ENCODE data around the gene AFTPH. TPM values are rescaled to one million over a fixed set of nuclear protein-coding genes. Genes with fewer than 3 reads are reported as not detected.
A peak's percentile ranks its signal among the peaks of the same experiment; 100 is the strongest.

Gene AFTPH
- total and polyA plus RNA-seq, 9 of the 15 experiments (the other 6 are each of a cell fraction or from before 2014, with no cell fraction given) = 8.0 to 26.2 (median 13.8) TPM

- POLR2A ChIA-PET = interaction anchor here (0.6 to 1.4 kb wide), 5 partner anchors 13 to 567 kb away, joined by 3 to 6 read pairs (median 3); no protein-coding TSS in a partner anchor
- 5% methylated on average over 20 of the region's 20 CpGs for WGBS (ENCODE audit: insufficient coverage, low coverage, missing lambda C conversion rate)
- Histone ChIP-seq H3K27ac (ENCODE audit: extremely low read depth, low read depth, low read length) (no peak overlapping the region), H3K79me2 (ENCODE audit: control insufficient read depth, insufficient read depth, low read length) (no peaks in the 10 kb centered on the region), H3K9me3 (replicated peaks; ENCODE audit: control insufficient read depth, insufficient read depth, low read depth, low read length) (no peaks in the 10 kb centered on the region), H3K4me1 (replicated peaks in 1 of 2; ENCODE audit: control insufficient read depth in 2 of 2, insufficient read depth in 2 of 2, low read length in 2 of 2) (no peaks in the 10 kb centered on the region), H2AFZ (ENCODE audit: low read depth, low read length) (no peak overlapping the region), H3K9me1 (ENCODE audit: control insufficient read depth, insufficient read depth, low read length) (no peaks in the 10 kb centered on the region), H3K9ac (ENCODE audit: insufficient read depth in 1 of 2, low read depth in 2 of 2, low read length in 2 of 2) (peak overlapping the region in 1 of 2 experiments; percentile 36; a peak in 1 of 4 replicates), H4K20me1 (replicated peaks; ENCODE audit: control insufficient read depth, insufficient read depth, low read length) (peaks cover 6% of the 10 kb centered on the region; the same call in 1 of the 2 replicates), H3K4me3 (no peak overlapping the region), H3K4me2 (ENCODE audit: insufficient read depth, low read length) (no peak overlapping the region), H3K27me3 (ENCODE audit: control insufficient read depth in 2 of 2, insufficient read depth in 2 of 2, low read length in 2 of 2) (peaks cover 15 to 36% of the 10 kb centered on the region in 2 experiments), H3K36me3 (ENCODE audit: control insufficient read depth, insufficient read depth, low read length) (no peaks in the 10 kb centered on the region)
- ATAC-seq = peak; percentile 92
- no TSS peak for BruUV-seq (replicated peaks)
- intact Hi-C loops (cut with micrococcal nuclease) = loop anchor here (1.0 to 2.0 kb wide), 3 partner anchors 32 to 440 kb away; no protein-coding TSS in a partner anchor
- in situ Hi-C loops (cut with MboI) = loop anchor here (5.0 to 10.0 kb wide), 2 partner anchors 156 to 434 kb away; no protein-coding TSS in a partner anchor
- DNase-seq (ENCODE audit: extremely low read depth in 1 of 4, low spot score in 3 of 4) = peak; percentile 68 to 79 (median 78)
- CTCF ChIA-PET (ENCODE audit: low intra/inter-chr PET ratio) = interaction anchor here (0.5 to 2.4 kb wide), 7 partner anchors 30 to 439 kb away, joined by 3 to 23 read pairs (median 4); no protein-coding TSS in a partner anchor
- FAIRE-seq = peak; percentile 90
- no peak for TF ChIP-seq TAF15 (IDR thresholded peaks at IDR 0.05; ENCODE audit: low read depth, low read length)
- 0 out of 2 replicates have a peak, but pooled peaks have one; percentile 5 for TF ChIP-seq RAD51 (IDR thresholded peaks at IDR 0.05; ENCODE audit: borderline replicate concordance, low read depth)
- TF ChIP-seq SRSF9 (IDR thresholded peaks at IDR 0.05; ENCODE audit: borderline replicate concordance, low read depth, low read length) = no peak
- no peak for TF ChIP-seq ARID1B (IDR thresholded peaks at IDR 0.05)
- no peak for TF ChIP-seq HDAC3 (IDR thresholded peaks at IDR 0.05; ENCODE audit: borderline replicate concordance, partially characterized antibody)
- TF ChIP-seq RAD21 (CRISPR knock-in tag; conservative IDR thresholded peaks at IDR 0.05 in 1 of 2, IDR thresholded peaks at IDR 0.05 in 1 of 2) = peak; percentile 77 to 92
- TF ChIP-seq C11orf30 (IDR thresholded peaks at IDR 0.05; ENCODE audit: low read depth) = no peak
- no peak for TF ChIP-seq TRIM24 (IDR thresholded peaks at IDR 0.05)
- TF ChIP-seq PML (IDR thresholded peaks at IDR 0.05; ENCODE audit: low read length) = no peak
- no peak for TF ChIP-seq HNRNPK (IDR thresholded peaks at IDR 0.05; ENCODE audit: low read depth, low read length, poor library complexity, severe bottlenecking)
- peak in 1 of 3 experiments; percentile 15 for TF ChIP-seq YY1 (IDR thresholded peaks at IDR 0.05; ENCODE audit: borderline replicate concordance in 1 of 3, control insufficient read depth in 1 of 3, extremely low read depth in 1 of 3, insufficient read depth in 3 of 3, insufficient read length in 1 of 3, insufficient replicate concordance in 2 of 3, low read depth in 1 of 3, low read length in 2 of 3)
- TF ChIP-seq NCOR1 (IDR thresholded peaks at IDR 0.05) = peak; percentile 4; the same call in 1 of the 2 replicates
- peak; percentile 66; the same call in 1 of the 2 replicates for TF ChIP-seq SMC3 (conservative IDR thresholded peaks at IDR 0.05; ENCODE audit: insufficient read depth, low read depth, low read length)
- no peak for TF ChIP-seq MTA1 (IDR thresholded peaks at IDR 0.05; ENCODE audit: borderline replicate concordance)
- no peak for TF ChIP-seq CBX8 (IDR thresholded peaks at IDR 0.05; ENCODE audit: borderline replicate concordance, extremely low read depth, low read depth, low read length, poor library complexity, severe bottlenecking)
These were observed 35.8 kb upstream of the AFTPH start for GRCh38 chr2:64488050-64488974.

All from K562 (cell line).